ENCODE data around the gene WBP1L. TPM values are rescaled to one million over a fixed set of nuclear protein-coding genes. Genes with fewer than 3 reads are reported as not detected.

Gene WBP1L
- total RNA-seq, 2 donors from 2014 or later: 123 to 268 TPM

GRCh38 chr10:102856758-102857424 is 113.1 kb downstream of the WBP1L start:
- TF ChIP-seq CTCF (IDR thresholded peaks at IDR 0.05): no peak

GRCh38 chr10:102859911-102860310 is 116.2 kb downstream of the WBP1L start:
- H3K36me3 ChIP-seq: peaks cover 14% of the 10 kb centered on the region
- H3K27me3 ChIP-seq (replicated peaks; ENCODE audit: insufficient read depth): no peaks in the 10 kb centered on the region
- H3K9me3 ChIP-seq: no peaks in the 10 kb centered on the region
- DNase-seq (ENCODE audit: low spot score) (no peak), ATAC-seq (ENCODE audit: insufficient number of reproducible peaks, low FRiP score, low read depth) (no peak)
- peaks cover 4 to 14% of the 10 kb centered on the region in 2 donors for H3K4me1 ChIP-seq (ENCODE audit: control insufficient read depth in 1 of 2, low read depth in 2 of 2)
- no peak for TF ChIP-seq CTCF (IDR thresholded peaks at IDR 0.05)
- H3K27ac ChIP-seq: no peak overlapping the region
- H3K4me3 ChIP-seq: no peak overlapping the region

More at GRCh38 chr10:102856758-102857424, 113.1 kb downstream of the WBP1L start:
- ATAC-seq (ENCODE audit: insufficient number of reproducible peaks, low FRiP score, low read depth) (no peak), DNase-seq (ENCODE audit: low spot score) (no peak)
- H3K9me3 ChIP-seq: no peaks in the 10 kb centered on the region
- peaks cover 4 to 15% of the 10 kb centered on the region in 2 donors for H3K4me1 ChIP-seq (ENCODE audit: control insufficient read depth in 1 of 2, low read depth in 2 of 2)
- H3K4me3 ChIP-seq: no peak overlapping the region
- H3K27me3 ChIP-seq (replicated peaks; ENCODE audit: insufficient read depth): no peaks in the 10 kb centered on the region
- H3K27ac ChIP-seq: no peak overlapping the region
- peaks cover 2% of the 10 kb centered on the region for H3K36me3 ChIP-seq

- no peak overlapping the region for H3K4me3 ChIP-seq
- DNase-seq (ENCODE audit: low spot score) (no peak), ATAC-seq (ENCODE audit: insufficient number of reproducible peaks, low FRiP score, low read depth) (no peak)
- H3K27me3 ChIP-seq (replicated peaks; ENCODE audit: insufficient read depth): no peaks in the 10 kb centered on the region
- no peak overlapping the region for H3K27ac ChIP-seq
- TF ChIP-seq CTCF (IDR thresholded peaks at IDR 0.05): no peak
- H3K36me3 ChIP-seq: peaks cover 14% of the 10 kb centered on the region
- no peaks in the 10 kb centered on the region for H3K9me3 ChIP-seq
- peaks cover 0 to under 1% of the 10 kb centered on the region in 2 donors for H3K4me1 ChIP-seq (ENCODE audit: control insufficient read depth in 1 of 2, low read depth in 2 of 2)
Measured at GRCh38 chr10:102863660-102864059, 119.9 kb downstream of the WBP1L start.

- no peaks in the 10 kb centered on the region for H3K27me3 ChIP-seq (replicated peaks; ENCODE audit: insufficient read depth)
- H3K9me3 ChIP-seq: no peaks in the 10 kb centered on the region
- peaks cover 5 to 9% of the 10 kb centered on the region in 2 donors for H3K4me1 ChIP-seq (ENCODE audit: control insufficient read depth in 1 of 2, low read depth in 2 of 2)
- H3K36me3 ChIP-seq: peaks cover 14% of the 10 kb centered on the region
- no peak overlapping the region for H3K4me3 ChIP-seq
- no peak for DNase-seq (ENCODE audit: low spot score)
- no peak for TF ChIP-seq CTCF (IDR thresholded peaks at IDR 0.05)
- no peak for ATAC-seq (ENCODE audit: insufficient number of reproducible peaks, low FRiP score, low read depth)
- H3K27ac ChIP-seq: no peak overlapping the region
Measured at GRCh38 chr10:102865620-102866019, 121.9 kb downstream of the WBP1L start.

Other genes starting within 250 kb of the WBP1L start
- gene ACTR1A, start 241.2 kb upstream of the WBP1L start, total RNA-seq: 100 to 1,000 TPM in 1 of 2 donors, 10 to 100 TPM in 1; 98.0 to 116 TPM
- gene SUFU, start 240.0 kb upstream of the WBP1L start, total RNA-seq: 1 to 10 TPM; 4.6 to 7.6 TPM
- 100 to 1,000 TPM; 154 to 192 TPM for gene TRIM8, start 99.5 kb upstream of the WBP1L start, total RNA-seq
- 1 to 10 TPM; 5.1 to 8.8 TPM for gene ARL3, start 29.6 kb upstream of the WBP1L start, total RNA-seq
- 10 to 100 TPM in 1 of 2 donors, 1 to 10 TPM in 1; 1.6 to 18.3 TPM for gene SFXN2, start 29.3 kb upstream of the WBP1L start, total RNA-seq
- 1 to 10 TPM in 1 of 2 donors, under 1 TPM in 1; 0.41 to 1.3 TPM for gene CYP17A1, start 93.5 kb downstream of the WBP1L start, total RNA-seq
- gene BORCS7, start 110.3 kb downstream of the WBP1L start, total RNA-seq: 10 to 100 TPM; 35.2 to 38.7 TPM
- 1 to 10 TPM; 5.6 to 6.2 TPM for gene AS3MT, start 125.5 kb downstream of the WBP1L start, total RNA-seq
- gene CNNM2, start 174.3 kb downstream of the WBP1L start, total RNA-seq: 10 to 100 TPM; 12.2 to 24.5 TPM

Data from thoracic aorta (tissue), 2 donors.